GM19193 (cell line): ENCODE data around the gene PCDH15.

Source experiments
- POLR2A ChIP-seq: IDR thresholded peaks from 4 replicates; pipeline ENCODE4 v1.6.1; 2011; ENCODE audit not compliant: insufficient read depth, insufficient read length; ENCODE audit errors: extremely low read depth

PCDH15 gene

DNA sequence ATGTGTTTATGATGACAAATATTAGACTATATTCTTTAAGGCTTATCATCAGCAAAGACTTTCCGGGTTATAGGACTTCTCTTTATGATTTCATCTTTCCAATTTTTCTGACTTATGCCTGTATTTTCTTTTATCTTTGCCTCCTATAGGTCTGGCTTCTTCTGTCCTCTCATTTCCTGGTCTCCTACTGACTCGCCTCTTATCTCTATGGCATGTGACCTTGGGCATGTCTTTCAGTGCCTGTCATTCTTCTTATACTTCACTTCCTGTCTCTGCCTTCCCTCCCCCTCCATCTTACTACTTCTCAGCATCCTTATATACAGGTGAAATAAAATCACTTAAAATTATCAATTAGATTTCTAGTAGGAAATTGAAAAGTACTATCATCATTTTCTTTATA, 42.2 kb downstream of the PCDH15 start:
- TF ChIP-seq POLR2A: no peak

DNA sequence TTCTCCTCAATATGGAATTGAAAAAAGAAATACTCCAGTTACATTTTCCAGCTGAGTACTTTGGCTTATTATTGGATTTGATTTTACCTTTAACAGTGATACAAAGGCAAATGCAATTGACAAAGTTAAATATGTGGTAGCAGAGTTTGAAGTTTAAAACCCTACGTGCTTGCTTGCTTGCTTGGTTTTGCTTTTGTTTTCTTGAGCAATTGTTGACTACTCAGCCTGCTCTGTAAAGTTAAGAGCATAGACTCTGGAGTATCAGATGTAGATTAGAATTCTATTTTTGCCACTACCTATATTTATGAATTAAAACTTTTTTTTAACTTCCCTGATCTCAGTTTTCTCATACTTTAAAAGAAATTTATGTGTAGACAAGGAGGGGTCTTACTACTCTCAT, 51.4 kb downstream of the PCDH15 start:
- TF ChIP-seq POLR2A: no peak

DNA sequence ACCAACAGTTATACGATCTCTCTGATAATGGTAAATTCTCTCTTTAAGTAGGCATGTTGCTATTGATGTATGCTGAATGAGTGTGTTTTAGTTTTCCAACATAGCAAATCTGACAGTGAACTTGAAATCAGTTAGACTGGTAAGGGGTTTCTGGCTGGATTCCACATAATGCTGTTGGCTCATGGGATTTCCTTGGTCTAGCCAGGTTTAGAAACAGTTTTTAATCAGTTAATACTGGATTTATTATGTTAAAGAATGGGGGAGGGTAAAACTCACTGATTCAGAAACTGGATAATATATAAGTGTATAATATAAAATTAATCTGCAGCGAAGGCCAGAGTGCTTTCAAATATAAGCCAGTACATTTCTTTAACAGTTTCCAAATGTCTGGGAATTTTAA, 55.6 kb downstream of the PCDH15 start:
- TF ChIP-seq POLR2A: no peak

DNA sequence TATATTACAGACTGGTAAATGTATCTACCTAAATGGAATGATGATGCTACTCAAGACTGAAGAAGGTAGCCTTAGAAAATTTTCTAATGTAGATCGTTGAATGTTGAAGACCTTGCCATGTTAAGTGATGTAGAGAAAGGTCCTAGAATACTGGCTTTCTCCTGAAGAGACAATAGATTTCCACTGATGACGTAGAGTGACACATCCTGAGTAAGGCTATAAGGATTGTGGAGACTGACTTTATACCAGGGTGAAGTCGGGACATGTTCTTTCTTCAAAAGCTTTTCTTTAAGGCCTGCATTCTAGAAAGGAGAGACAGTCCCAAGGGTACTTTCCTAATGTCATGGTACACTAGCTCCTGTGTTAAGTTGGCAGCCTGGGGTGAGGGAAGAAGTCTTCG, 58.6 kb downstream of the PCDH15 start:
- TF ChIP-seq POLR2A: no peak

DNA sequence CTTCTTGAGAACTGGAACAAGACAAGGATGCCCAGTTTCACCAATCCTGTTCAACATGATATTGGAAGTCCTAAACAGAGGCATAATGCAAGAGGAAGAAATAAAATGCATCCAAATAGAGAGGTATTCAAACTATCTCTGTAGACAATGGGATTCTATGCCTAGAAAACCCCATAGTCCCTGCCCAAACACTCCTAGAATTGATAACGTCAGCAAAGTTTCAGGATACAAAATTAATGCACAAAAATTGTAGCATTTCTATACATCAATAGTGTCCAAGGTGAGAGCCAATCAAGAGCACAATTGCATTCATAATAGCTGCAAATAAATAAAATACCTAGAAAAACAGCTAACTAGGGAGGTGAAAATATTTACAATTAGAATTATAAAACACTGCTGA, 72.5 kb downstream of the PCDH15 start:
- TF ChIP-seq POLR2A: no peak

DNA sequence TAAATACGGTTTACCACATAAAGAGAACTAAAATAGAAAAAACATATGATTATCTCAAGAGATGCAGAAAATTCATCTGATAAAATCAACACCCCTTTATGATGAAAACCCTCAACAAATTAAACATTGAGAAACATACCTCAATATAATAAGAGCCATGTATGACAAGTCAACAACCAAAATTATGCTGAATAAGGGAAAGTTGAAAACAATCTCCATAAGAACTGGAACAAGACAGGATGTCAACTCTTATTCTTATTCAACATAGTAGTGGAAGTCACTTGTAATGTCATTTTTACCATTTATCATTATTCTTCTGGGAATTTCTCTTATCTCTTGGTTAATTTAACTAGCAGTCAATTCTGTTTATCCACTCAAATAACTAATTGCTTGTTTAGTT, 79.0 kb downstream of the PCDH15 start:
- no peak for TF ChIP-seq POLR2A

DNA sequence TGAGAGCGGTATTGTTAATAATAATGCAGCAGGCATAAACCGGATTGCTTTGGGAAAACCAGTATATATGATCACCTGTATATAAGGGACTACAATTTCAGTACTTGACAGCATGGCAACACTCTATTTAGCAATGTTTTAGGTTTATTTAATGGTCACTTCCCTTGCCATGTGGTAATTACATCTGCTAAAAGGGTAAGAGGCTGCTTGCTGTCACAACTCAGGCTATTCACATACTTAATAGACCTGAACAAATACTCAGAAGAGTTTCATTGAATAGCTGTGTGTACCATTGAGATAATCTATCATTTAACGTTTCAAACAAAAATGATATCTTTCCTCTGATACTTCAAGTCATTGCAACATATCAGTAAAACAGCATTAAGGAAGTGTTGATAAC, 90.1 kb downstream of the PCDH15 start:
- TF ChIP-seq POLR2A: no peak

DNA sequence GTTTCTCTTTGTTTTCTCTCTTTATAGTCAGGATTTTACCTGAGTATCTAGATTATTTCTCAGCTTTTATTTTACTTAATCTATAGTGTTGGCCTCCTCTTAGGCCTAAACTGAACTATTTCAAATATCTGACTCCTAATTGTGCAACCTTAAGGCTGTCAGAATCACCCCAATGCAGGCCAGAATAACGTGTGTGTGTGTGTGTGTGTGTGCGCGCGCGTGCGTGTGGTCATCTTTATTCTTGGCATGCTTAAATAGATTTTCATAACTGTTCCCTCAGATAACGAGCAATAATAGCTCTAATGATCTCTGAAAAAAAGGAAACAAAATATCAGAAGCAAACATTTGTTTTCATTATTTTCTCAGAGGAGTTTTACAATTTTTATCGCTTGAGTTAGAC, 92.4 kb downstream of the PCDH15 start:
- TF ChIP-seq POLR2A: no peak

DNA sequence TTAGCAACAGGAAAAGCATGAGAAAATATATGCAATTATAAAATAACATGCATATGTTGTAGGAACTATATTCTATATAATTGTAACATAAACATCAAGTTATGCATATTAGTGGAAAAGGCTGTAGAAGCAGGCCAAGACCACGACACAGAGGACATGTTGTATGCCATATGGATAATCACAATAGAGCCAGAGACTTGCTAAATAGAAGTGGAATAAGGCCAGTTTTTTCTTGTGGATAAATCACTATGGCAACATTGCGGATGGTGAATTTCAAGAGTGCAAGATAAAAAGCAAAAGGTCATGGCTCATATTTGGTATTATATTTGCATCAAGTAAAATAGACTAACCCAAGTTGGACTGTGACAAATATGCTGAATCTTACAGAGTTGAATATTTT, 93.0 kb downstream of the PCDH15 start:
- no peak for TF ChIP-seq POLR2A

DNA sequence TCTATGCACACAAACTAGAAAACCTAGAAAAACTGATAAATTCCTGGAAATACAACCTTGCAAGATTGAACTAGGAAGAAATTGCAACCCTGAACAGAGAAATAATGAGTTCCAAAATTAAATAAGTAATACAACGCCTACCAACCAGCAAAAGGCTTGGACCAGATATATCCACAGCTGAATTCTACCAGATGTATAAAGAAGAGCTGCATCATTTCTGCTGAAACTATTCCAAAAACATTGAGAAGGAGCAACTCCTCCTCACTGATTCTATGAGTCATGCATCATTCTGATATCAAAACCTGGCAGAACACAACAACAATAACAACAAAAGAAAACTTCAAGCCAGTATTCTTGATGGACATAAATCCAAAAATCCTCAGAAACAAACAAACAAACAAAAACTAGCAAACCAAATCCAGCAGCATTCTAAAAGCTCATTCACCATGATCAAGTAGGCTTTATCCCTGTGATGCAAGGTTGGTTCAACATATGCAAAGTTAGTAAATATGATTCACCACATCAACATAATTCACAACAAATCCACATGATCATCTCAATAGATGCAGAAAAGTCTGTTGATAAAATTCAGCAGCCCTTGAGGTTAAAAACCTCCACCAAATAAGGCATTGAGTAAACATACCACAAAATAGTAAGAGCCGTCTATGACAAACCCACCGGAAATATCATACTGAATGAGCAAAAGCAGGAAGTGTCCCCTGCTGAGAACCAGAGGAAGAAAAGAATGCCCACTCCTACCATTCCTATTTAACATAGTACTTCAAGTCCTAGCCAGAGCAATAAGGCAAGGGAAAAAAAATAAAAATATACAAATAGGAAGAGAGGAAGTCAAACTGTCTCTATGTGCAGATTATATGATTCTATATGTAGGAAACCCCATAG, 98.2 kb downstream of the PCDH15 start:
- TF ChIP-seq POLR2A: no peak

DNA sequence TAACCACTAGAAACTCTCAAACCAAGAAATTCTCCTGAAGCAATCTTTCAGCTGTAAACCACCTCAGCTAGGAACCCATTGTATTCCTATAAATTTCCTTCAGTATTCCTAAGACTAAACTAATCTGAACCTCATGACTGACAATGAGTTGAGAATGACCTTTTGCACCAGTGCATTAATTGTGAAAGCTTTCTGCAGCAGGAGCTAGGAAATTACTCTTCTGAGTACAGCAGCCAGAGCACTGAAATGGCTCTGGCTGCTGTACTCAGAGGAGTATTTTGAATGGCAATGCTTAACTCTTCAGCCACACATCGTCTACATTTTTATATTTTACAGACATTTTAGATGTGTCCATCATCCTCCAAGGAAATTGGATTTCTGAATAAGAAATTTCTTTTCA, 109.7 kb downstream of the PCDH15 start:
- TF ChIP-seq POLR2A: no peak

DNA sequence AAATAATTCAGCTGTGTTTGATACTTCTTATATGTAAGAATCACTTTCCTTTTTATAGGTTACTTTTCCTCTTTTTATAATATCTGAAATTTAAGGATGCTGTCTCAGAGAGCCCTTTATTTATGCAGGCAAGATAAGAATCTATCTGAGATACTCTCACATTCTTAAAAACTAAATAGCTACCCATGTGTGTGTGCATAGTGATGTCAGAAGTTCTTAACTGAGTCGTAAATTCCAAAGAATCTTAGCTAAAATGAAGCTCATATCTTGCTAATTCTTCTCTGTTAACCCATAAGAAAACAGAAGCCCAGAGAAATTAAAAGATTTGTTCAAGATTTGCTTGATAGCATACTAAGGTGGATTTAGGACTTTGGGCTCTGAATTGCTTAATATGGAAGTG, 118.5 kb downstream of the PCDH15 start:
- no peak for TF ChIP-seq POLR2A

DNA sequence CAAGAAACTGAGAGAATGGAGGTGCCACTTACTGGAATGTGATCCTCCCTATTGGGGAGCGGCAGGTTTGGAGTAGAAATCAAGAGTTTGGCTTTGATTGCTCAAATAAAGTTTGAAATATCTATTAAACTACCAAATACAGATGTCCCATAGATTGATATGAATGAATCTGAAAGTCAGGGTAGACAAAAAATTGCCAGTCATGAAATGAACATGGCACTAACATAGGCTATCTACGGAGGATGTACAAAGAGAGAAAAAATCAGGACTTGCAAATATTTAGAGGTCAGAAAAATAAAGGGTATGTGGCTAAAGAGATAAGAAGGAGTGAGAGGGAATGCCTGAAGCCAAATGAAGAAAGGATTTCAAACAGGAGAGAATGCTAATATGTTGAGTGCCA, 119.9 kb downstream of the PCDH15 start:
- no peak for TF ChIP-seq POLR2A

DNA sequence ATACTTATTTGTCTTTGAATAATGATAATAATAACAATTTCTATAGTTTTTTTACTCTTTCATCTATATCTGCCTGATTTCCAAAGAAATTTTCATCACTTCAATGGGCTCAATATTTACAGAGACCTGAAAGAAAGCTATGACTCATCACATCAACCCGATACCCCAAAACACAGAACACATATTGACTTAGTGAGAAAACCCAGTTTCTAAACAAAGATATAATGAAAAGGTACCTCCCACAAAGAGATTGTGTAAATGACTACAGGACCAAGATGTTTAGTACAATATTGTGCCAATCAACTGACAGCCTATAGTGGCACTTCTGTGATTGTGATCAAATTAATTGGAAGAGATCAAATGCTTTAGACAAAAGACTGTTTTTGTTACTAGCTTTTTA, 133.9 kb downstream of the PCDH15 start:
- no peak for TF ChIP-seq POLR2A

DNA sequence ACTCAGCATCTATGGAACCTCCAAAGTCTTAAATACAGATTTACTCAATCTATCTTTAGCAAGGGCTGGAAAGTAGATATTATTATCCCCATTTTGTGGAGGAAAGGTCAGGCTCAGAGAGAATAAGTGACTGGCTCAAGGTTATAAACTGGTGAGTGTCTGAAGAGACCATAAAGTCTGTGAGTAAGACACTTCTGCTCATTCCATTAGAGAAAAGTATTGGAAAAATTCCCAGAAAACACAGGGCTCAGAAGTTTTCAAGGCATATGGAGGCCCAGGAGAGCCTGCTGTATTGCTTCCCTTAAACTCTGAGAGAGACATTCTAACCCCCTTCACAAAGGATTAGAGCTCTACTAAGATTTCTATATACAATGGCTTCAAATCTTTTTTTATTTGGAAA, 134.8 kb downstream of the PCDH15 start:
- TF ChIP-seq POLR2A: no peak

DNA sequence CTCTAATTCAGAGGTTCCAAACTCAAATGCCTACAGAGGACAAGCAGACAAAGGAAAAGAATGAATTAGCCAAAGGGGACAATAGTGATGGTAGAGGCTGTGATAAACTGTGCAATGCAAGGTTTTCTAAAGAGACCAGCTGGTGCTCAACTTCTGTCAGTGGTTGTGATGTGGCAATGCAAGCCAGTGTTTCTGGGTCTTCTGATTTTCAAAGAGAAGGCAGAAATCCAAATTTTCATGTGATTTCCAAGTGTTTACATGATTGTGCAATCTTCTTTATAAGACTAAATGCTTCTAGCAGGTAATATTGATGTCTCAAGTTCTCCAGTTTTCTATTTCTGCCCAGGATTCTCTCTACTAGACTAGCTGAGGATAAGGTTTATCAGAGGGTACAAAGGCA, 135.9 kb downstream of the PCDH15 start:
- no peak for TF ChIP-seq POLR2A

DNA sequence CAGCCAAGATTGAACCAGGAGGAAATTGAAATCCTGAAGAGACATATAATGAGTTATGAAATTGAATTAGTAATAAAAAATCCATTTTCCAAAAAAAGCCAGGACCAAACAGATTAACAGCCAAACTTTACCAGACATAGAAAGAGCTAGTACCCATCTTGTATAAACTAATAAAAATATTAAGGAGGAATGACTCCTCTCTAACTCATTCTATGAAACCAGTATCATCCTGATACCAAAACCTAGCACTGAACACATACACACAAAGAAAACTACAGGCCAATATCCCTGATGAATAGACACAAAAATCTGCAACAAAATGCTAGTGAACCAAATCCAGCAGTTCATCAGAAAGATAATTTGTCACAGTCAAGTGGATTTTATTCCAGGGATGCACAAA, 140.6 kb downstream of the PCDH15 start:
- TF ChIP-seq POLR2A: no peak
